MM.1S (cell line): ENCODE results near the gene HOXC10.
A peak's percentile ranks its signal among the peaks of the same experiment; 100 is the strongest.

Experiments used
- DNase-seq: peaks from one replicate; pipeline ENCODE4 v3.0.0-alpha.2; 2015
- H2AFZ ChIP-seq: fragments of 300-600 bp; sonication (generic); 2 replicates; pipeline ENCODE4 v1.6.0; 2016; ENCODE audit warnings: antibody characterized with exemption, low read length
- H3F3A ChIP-seq: fragments of 300-600 bp; sonication (generic); 2 replicates; pipeline ENCODE4 v1.6.1; 2016; ENCODE audit warnings: mild to moderate bottlenecking, antibody characterized with exemption, low read length, moderate library complexity, mixed read lengths; ENCODE audit not compliant: insufficient read depth
- H3K27ac ChIP-seq: fragments of 300-600 bp; sonication (generic); 2 replicates; pipeline ENCODE4 v1.5.1; 2016; ENCODE audit warnings: mild to moderate bottlenecking, low read length
- H3K27me3 ChIP-seq: fragments of 300-600 bp; sonication (generic); replicated peaks from 2 replicates; pipeline ENCODE4 v1.6.0; 2016; ENCODE audit warnings: low read length; ENCODE audit not compliant: insufficient read depth
- H3K36me3 ChIP-seq: fragments of 300-600 bp; sonication (generic); replicated peaks from 2 replicates; pipeline ENCODE4 v1.6.1; 2016; ENCODE audit warnings: mild to moderate bottlenecking, low read length, mixed read lengths; ENCODE audit not compliant: insufficient read depth
- H3K4me1 ChIP-seq: fragments of 300-600 bp; sonication (generic); 2 replicates; pipeline ENCODE4 v1.6.1; 2016; ENCODE audit warnings: low read length, mixed read lengths
- H3K4me2 ChIP-seq: fragments of 300-600 bp; sonication (generic); 2 replicates; pipeline ENCODE4 v1.6.0; 2016; ENCODE audit warnings: low read depth, low read length
- H3K4me3 ChIP-seq: fragments of 300-600 bp; sonication (generic); 2 replicates; pipeline ENCODE4 v1.5.1; 2016; ENCODE audit warnings: low read length, mixed read lengths
- H3K79me2 ChIP-seq: fragments of 300-600 bp; sonication (generic); 2 replicates; pipeline ENCODE4 v1.6.1; 2016; ENCODE audit warnings: mixed run types, low read length, mixed read lengths
- H3K9ac ChIP-seq: fragments of 300-600 bp; sonication (generic); 2 replicates; pipeline ENCODE4 v1.6.1; 2016; ENCODE audit warnings: low read length, mixed read lengths
- H3K9me2 ChIP-seq: fragments of 300-600 bp; sonication (generic); replicated peaks from 2 replicates; pipeline ENCODE4 v1.6.1; 2016; ENCODE audit warnings: mild to moderate bottlenecking, low read length, mixed read lengths; ENCODE audit not compliant: insufficient read depth
- H3K9me3 ChIP-seq: fragments of 300-600 bp; sonication (generic); replicated peaks from 2 replicates; pipeline ENCODE4 v1.6.1; 2016; ENCODE audit warnings: mild to moderate bottlenecking, low read length, mixed read lengths; ENCODE audit not compliant: insufficient read depth
- H4K20me1 ChIP-seq: fragments of 300-600 bp; sonication (generic); 2 replicates; pipeline ENCODE4 v1.6.1; 2016; ENCODE audit warnings: mild to moderate bottlenecking, low read length, moderate library complexity, mixed read lengths; ENCODE audit not compliant: insufficient read depth
- EZH2 ChIP-seq: fragments of 300-600 bp; sonication (generic); optimal IDR thresholded peaks from 2 replicates; pipeline ENCODE3; 2017; ENCODE audit warnings: low read depth, mild to moderate bottlenecking, antibody characterized with exemption, low read length, mixed read lengths
- EZH2phosphoT487 ChIP-seq: fragments of 300-600 bp; sonication (generic); IDR thresholded peaks from 2 replicates; pipeline ENCODE4 v1.6.1; 2018; ENCODE audit warnings: antibody characterized with exemption, low read length
- TF ChIP-seq, protein P1 (sequence below): fragments of 300-600 bp; sonication (generic); IDR thresholded peaks from 2 replicates; pipeline ENCODE4 v1.5.1; 2016; ENCODE audit warnings: antibody characterized with exemption, low read length, mixed read lengths

HOXC10 gene

GRCh38 chr12:53984901-53985691 lies at the start of gene HOXC10:
HOXC10 (plus strand) TSS chr12:53985146; CDS start chr12:53985260, 114 bp downstream.
- no peaks in the 10 kb centered on the region; the same call in 1 of the 2 replicates for H4K20me1 ChIP-seq
- H3K36me3 ChIP-seq = no peaks in the 10 kb centered on the region
- H3F3A ChIP-seq = 0 out of 2 replicates have a peak, but pooled peaks cover 3% of the 10 kb centered on the region
- no peak within 1 kb of the TSS for H3K27ac ChIP-seq
- DNase-seq = peak; percentile 77
- no peak within 1 kb of the TSS for H3K9ac ChIP-seq
- H2AFZ ChIP-seq = no peak within 1 kb of the TSS
- H3K27me3 ChIP-seq = peaks cover 96% of the 10 kb centered on the region
- no peaks in the 10 kb centered on the region for H3K79me2 ChIP-seq
- no peaks in the 10 kb centered on the region for H3K9me3 ChIP-seq
- TF ChIP-seq EZH2phosphoT487 (no peak), EZH2 (no peak)
- TF ChIP-seq, protein P1, sequence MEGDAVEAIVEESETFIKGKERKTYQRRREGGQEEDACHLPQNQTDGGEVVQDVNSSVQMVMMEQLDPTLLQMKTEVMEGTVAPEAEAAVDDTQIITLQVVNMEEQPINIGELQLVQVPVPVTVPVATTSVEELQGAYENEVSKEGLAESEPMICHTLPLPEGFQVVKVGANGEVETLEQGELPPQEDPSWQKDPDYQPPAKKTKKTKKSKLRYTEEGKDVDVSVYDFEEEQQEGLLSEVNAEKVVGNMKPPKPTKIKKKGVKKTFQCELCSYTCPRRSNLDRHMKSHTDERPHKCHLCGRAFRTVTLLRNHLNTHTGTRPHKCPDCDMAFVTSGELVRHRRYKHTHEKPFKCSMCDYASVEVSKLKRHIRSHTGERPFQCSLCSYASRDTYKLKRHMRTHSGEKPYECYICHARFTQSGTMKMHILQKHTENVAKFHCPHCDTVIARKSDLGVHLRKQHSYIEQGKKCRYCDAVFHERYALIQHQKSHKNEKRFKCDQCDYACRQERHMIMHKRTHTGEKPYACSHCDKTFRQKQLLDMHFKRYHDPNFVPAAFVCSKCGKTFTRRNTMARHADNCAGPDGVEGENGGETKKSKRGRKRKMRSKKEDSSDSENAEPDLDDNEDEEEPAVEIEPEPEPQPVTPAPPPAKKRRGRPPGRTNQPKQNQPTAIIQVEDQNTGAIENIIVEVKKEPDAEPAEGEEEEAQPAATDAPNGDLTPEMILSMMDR = peak; percentile 54
- peaks cover 13% of the 10 kb centered on the region; the same call in 1 of the 2 replicates for H3K4me1 ChIP-seq
- H3K4me3 ChIP-seq = no peak within 1 kb of the TSS
- no peaks in the 10 kb centered on the region for H3K9me2 ChIP-seq
- H3K4me2 ChIP-seq = peak within 1 kb of the TSS; percentile 38; the same call in 1 of the 2 replicates

DNA sequence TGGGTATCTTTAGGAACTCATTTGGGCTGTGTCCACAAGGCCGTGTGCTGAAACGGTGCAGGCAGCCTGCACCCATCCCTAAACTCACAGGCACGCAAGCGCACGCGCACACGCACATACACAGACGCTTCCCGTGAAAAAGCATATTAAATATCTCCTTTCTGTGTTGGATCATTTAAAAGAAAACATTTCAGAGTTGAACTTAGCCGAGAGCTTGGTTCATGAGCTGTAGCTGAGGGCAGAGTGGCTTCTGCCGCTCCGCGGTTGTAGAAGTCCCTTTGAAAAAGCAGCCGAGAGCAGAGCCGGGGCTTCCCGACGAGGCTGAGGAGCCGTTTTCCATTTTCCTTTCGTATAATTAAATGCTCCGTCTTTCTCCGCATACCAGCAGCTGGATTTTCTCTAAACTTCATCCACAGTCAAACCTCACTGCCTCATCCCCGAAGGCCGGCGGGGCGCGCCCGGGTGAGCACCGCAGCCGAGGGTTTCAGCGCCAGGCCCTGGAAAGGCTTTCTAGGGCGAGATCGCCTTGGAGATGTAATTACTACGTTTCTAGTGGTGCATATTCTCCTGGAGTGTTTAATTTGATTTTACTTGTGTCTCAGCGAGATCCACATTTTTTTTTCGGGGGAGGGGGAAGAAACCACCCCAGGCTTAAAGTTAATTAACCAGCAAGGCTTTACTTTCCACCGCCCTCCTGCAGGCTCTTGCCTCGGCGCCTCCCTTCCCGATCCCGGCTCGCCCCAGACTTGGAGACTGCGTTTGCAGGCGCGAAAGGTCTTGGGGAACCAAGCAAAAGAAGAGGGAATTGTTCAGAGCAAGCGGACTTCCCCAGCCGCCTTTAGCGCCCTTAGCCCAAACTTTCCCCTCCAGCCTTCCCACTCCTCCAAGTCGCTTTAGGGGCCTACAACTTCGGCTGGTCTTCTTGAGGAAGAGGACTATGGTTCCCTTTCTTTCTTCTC lies 49.3 kb upstream of the HOXC10 start:
- TF ChIP-seq, protein P1 = no peak
- TF ChIP-seq EZH2 = peak; percentile 75
- Histone ChIP-seq H3K4me1 (no peaks in the 10 kb centered on the region), H3K9me2 (no peaks in the 10 kb centered on the region), H2AFZ (no peak overlapping the region), H3K4me2 (no peak overlapping the region; the same call in 1 of the 2 replicates), H3K36me3 (no peaks in the 10 kb centered on the region), H3K9ac (no peak overlapping the region), H3K27me3 (peaks cover 96% of the 10 kb centered on the region), H3K79me2 (no peaks in the 10 kb centered on the region), H3F3A (no peaks in the 10 kb centered on the region), H3K27ac (no peak overlapping the region), H3K4me3 (peak overlapping the region; percentile 15; the same call in 1 of the 2 replicates), H4K20me1 (no peaks in the 10 kb centered on the region), H3K9me3 (no peaks in the 10 kb centered on the region)
- DNase-seq = no peak

DNA sequence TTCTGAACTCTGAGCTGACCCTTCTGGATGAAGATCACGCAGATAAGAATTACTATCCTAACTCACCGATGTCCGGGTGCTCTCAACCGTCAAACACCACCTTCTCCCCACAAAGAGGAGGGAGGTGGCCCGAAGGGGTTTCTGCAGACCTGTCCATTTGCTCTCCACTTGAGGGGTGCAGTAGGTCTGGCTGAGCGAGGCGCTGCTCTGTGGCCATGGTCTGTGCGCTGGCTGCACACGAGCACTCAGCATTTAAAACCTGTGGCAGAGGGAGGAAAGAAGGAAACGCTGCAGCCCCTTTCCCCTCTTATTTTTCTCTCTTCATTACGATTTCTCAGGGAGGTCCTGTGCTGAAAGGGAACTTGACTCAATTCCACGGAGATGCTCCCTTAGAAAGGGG lies 47.8 kb upstream of the HOXC10 start:
- Histone ChIP-seq H3K9me2 (no peaks in the 10 kb centered on the region), H2AFZ (no peak overlapping the region), H3K4me2 (no peak overlapping the region), H3K79me2 (no peaks in the 10 kb centered on the region), H3K9ac (no peak overlapping the region), H4K20me1 (no peaks in the 10 kb centered on the region), H3K4me3 (no peak overlapping the region), H3K27ac (no peak overlapping the region), H3K27me3 (peaks cover 96% of the 10 kb centered on the region), H3K36me3 (no peaks in the 10 kb centered on the region), H3K9me3 (no peaks in the 10 kb centered on the region), H3F3A (no peaks in the 10 kb centered on the region), H3K4me1 (no peaks in the 10 kb centered on the region)
- TF ChIP-seq EZH2 (no peak), EZH2phosphoT487 (no peak)
- TF ChIP-seq, protein P1 = no peak
- DNase-seq = no peak
